Spleen (tissue), 7 donors: ENCODE data around the gene NT5DC2.

Experiments
- CTCF ChIP-seq, 11 experiments: fragments of 200-600 bp in 7 of 11; fragments of 450-650 bp in 4 of 11; sonication (generic) in 4 of 11; IDR thresholded peaks in 8 of 11; conservative IDR thresholded peaks in 3 of 11; 1 replicate in 7 of 11; 2 replicates in 4 of 11; pipeline versions ENCODE4 v1.4.0 to v1.8.0; 2016 to 2021; ENCODE audit warnings: antibody characterized with exemption in 11 of 11, inconsistent platforms in 4 of 11, mild to moderate bottlenecking in 1 of 11
- POLR2A ChIP-seq, 3 donors: fragments of 450-650 bp; IDR thresholded peaks; one replicate each; pipeline ENCODE4 v1.5.1; 2017; ENCODE audit warnings: antibody characterized with exemption in 3 of 3, mild to moderate bottlenecking in 1 of 3
- POLR2AphosphoS5 ChIP-seq, 3 donors: sonication (generic); formaldehyde crosslinking; IDR thresholded peaks; one replicate each; pipeline ENCODE4 v1.5.1; 2017; ENCODE audit warnings: antibody characterized with exemption in 3 of 3
- donor health status: DM: no; HTN: no; CAD: no; lungs with moderate emphysema.
- donor health status: DM: no; HTN: no; CAD: no.
- donor health status: DM: no; HTN: no; CAD: no.

DNA sequence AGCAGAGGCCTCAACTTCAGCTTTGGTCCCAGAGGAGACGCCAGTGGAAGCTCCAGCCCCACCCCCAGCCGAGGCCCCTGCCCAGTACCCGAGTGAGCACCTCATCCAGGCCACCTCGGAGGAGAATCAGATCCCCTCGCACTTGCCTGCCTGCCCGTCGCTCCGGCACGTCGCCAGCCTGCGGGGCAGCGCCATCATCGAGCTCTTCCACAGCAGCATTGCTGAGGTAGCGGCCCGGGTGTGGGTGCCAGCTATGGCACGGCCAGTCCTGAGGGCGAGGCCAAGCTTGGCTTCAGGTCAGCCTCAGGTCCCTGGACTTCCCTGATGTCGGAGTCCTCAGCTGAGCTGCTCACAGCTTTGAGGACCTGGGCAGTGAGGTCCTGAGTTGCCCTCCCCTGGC, 44.2 kb downstream of the NT5DC2 start:
- TF ChIP-seq POLR2AphosphoS5 (IDR thresholded peaks at IDR 0.05): peak in 1 of 3 donors; percentile 10
- TF ChIP-seq CTCF (IDR thresholded peaks at IDR 0.05 in 8 of 11, conservative IDR thresholded peaks at IDR 0.05 in 3 of 11): no peak
- TF ChIP-seq POLR2A (IDR thresholded peaks at IDR 0.05): no peak
